ENCODE measurements around the gene RAB6B.

Gene RAB6B

DNA sequence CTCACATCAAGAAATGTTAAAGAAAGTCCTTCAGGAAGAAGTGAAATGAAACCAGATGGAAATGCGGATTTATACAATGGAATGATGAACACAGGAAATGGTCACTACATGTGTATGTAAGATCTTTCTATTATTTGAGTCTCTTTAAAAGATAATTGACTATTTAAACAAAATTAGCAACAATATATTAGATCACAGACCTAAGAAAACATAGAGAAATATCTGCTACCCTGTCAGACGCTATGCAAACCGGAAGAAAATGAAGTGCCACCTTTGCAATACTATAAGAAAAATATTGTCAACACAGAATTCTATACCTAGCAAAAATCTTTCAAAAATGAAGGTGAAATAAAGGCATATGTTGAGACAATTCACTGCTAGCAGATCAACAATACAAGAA, 17.2 kb downstream of the RAB6B start:
- no peak for DNase-seq

GRCh38 chr3:133877221-133877620, 18.5 kb downstream of the RAB6B start:
- DNase-seq, result no peak

GRCh38 chr3:133874761-133875438, 20.8 kb downstream of the RAB6B start:
- no peak for DNase-seq

- DNase-seq, result no peak
These were observed 21.3 kb downstream of the RAB6B start for GRCh38 chr3:133874344-133874743.

DNA sequence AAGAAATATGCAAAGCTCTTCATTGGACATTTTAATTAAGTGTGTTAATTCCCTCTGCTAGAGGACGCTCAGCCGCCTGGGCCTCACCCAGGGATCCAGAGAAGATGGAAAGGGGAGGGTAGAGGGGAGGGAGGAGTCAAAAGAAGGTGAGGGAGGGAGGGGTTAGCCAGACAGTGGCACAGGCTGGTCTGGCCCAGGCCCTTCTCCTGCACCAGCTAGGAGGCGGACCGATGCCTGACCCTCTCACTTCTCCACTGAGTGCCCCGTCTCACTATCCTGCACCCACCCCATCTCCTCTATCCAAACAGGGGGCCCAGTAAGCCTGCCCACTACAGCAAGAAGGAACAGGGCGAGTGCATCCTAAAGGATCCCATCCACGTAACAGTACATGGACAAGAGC, 22.9 kb downstream of the RAB6B start:
- DNase-seq, result no peak

GRCh38 chr3:133872161-133872560, 23.5 kb downstream of the RAB6B start:
- DNase-seq, result no peak

- DNase-seq, result no peak
These were observed 24.2 kb downstream of the RAB6B start for GRCh38 chr3:133871368-133872090.

DNA sequence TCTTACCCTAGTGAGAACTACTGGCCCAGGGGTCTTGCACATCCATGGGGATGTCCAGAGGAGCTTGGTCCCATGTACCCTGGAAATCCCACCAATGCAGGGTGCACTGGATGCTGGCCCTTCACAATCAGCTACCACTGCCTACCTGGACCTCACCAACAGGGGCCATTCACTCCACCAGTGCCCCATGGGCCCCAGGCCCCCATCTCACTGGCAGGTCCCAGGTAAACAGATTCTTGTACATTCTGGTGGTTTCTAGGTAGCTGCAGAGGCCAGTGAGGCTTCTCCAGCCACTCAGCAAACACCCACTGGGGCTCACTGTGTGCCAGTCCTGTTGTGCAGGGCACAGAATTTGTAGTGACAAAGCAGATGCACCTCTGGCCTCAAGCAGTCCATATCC, 24.9 kb downstream of the RAB6B start:
- no peak for DNase-seq

DNA sequence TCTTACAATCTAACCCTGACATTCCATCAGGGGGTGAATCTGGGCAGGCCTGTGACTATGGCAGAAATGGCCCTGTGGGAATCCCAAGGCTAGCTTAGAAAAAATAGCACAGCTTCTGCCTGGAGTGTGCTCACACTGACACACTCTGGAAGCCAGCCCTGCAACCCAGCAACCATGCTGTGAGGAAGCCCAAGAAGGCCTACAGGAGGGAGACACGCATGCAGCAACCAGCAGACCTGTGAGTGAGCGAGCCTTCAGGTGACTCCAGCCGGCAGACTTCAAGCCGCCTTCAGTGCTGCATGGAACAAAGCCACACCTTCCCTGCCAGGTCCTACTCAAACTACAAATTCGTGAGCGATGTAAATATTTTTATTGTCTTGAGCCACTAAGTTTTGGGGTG, 26.1 kb downstream of the RAB6B start:
- no peak for DNase-seq

GRCh38 chr3:133868758-133869475, 26.8 kb downstream of the RAB6B start:
- no peak for DNase-seq

DNA sequence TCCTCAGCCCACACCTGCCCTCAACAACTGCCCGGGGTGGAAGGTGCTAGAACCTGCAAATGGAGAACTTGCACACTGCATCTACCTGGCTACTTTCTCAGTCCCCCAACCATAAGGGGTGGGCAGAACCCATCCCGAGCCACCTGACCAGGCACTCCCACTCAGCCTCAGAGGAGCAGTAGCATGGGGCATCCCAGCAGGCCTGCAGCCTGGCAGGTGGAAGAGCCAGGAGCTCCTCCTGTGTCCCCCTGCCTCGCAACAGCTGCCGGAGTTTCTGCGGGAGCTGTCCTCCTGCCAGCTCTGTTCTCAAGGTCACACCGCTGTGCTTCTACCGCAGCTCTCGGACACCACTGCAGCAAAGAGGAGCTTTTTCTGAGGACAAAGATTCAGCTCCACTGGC, 27.5 kb downstream of the RAB6B start:
- no peak for DNase-seq

- no peak for DNase-seq
These were observed 29.5 kb downstream of the RAB6B start for GRCh38 chr3:133866141-133866540.

GRCh38 chr3:133865136-133865855, 30.4 kb downstream of the RAB6B start:
- no peak for DNase-seq

DNA sequence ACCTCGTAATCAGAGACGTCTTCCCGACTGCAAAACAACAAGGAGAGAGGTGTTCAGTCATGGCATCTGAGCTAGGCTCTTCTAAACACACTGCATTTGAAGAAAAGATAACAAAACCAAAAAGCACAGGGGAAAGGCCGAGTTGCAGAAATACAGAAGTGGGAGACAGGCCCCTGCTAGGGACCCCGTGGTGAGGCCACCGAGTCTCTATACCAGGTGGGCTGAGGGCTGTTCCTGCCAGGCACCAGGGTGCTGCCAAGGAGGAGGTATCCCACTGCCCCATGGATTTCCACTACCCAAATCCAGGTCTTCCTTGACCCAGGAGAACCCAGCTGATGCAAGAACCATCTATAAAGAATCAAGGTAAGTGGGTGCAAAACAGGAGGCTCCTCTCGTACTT, 31.1 kb downstream of the RAB6B start:
- DNase-seq, result no peak

DNA sequence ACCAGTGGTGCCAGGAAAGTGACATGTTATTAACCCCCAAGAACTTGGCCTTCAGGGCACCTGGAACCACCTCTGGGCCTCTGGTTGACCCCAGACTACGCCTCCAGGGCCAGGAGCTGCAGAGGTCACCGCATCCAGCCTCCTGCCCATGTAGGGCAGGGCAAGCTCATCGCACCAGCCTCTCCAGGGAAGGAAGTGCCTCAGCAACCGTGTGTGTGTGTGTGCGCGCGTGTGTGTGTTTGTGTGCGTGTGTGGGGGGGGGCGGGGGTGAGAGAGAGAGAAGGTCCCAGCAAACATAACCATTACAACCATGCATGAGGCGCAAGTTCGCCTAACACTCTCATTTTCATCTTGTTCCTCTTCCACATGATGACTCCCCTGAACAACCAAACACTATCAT, 31.8 kb downstream of the RAB6B start:
- no peak for DNase-seq

- DNase-seq, result peak; percentile 83
These were observed 33.5 kb downstream of the RAB6B start for GRCh38 chr3:133862161-133862560.

DNA sequence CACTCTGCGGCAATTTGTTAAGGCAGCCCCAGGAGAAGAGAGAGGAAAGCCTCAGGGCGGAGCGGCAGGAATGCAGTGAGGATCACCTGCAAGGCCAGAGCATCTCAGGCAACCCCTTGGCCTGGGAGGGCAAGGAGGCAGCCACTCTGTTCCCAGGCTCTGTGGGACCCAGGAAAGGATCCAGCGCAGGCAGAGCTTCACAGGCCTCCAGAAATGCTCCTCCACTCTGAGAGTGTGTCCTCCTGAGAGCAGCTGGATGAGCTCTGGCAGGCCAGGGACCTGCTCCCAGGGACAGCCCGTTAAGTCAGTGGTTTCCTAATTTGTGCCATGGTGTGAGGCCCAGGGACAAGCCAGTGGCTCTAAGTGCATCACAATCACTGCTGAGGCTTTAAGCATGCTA, 35.2 kb downstream of the RAB6B start:
- DNase-seq, result no peak

DNA sequence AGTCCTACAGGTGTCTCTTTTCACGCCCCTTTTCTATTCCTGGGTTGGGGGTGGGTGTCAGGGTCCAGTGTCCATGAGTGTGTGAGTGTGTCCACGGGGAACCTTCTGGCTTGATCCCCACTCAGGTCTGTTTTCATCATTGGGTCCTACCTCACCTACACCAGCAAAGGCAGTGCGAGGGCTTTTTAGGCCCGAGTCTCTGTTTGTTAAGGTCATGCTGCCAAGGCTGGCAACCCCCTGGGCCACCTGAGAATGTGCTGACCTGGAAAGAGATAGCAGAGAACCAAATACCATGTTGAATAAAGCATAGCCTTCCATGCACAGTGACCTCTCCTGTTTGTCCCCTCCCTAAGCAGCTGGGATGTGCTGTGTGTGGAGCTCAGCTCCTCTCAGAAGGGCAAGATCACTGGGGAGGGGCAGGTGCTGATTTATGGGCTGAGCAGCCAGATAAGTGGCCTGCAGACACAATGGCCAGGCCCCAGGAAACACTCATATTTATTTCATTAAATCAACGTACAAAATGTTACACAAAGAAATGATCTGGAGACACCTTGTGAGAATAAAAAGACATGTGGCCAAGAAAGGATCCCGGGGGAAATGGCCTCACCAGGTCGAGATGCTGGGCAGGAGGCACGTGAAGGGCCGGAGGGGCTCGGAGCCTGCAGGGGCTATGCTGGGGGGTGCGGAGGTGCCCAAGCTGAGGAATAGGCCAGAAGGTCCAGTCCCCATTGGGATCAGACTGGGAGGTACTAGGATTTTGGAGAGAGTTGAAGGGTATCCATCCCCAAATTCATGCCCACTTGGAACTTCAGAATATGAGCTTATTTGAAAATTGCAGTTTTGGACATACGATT, 36.1 kb downstream of the RAB6B start:
- no peak for DNase-seq

DNA sequence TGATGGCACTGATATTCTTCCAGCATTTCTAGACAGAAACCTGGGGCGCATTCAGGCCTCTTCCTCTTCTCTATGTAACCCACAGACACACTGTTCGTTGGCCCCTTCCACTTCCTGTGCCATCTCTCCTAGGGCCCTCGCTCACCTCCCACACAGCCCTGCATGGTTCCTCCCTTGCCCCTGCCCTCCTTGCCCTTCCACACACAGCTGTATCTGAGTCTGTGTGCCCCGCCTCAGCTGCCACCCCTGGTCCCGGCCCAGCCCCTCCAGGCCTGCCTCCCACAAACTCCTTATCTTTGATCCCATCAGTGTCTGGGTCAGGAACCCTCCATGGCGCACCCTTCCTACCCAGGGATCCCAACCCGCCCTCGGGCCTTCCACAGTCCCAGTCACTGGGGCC, 37.9 kb downstream of the RAB6B start:
- DNase-seq, result no peak

- no peak for DNase-seq
These were observed 39.4 kb downstream of the RAB6B start for GRCh38 chr3:133856316-133856715.

DNA sequence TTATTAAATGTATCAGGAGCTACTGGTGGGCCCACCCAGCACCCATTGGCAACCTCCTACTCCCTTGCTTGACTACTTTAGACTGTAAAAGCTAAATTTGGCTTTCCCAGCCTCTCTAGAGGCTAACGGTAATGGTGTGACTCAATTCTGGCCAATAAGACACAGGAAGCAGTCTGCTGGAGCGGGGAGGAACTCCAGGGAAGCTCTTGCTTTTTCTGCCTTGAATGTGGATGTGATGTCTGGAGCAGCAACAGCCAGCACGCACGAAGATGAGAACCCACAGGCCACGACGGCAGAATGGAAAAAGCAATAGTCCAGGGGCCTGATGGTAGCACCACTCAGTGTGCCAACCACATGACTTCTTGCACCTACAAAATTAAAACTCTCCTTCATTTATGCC, 39.9 kb downstream of the RAB6B start:
- DNase-seq, result no peak

GRCh38 chr3:133855002-133855370, 40.7 kb downstream of the RAB6B start:
- DNase-seq, result no peak

All from NCI-H2029 treated with DMSO at 0.1 percent for 48 hours (cell line).